Measurements from ENCODE around the gene GIPC1. TPM values are rescaled to one million over a fixed set of nuclear protein-coding genes. Genes with fewer than 3 reads are reported as not detected.

Gene GIPC1
- total and polyA plus RNA-seq, 2 of the 4 experiments (the other 2 are of a cell fraction), result 74.2 to 133 TPM

- Histone ChIP-seq H2AK5ac (ENCODE audit: low read depth, low read length) (no peak overlapping the region), H3K14ac (replicated peaks; ENCODE audit: low read depth, low read length) (no peak overlapping the region), H3K4me3 (ENCODE audit: insufficient read depth, low read depth, low read length) (no peak overlapping the region), H3K9ac (ENCODE audit: low read depth, low read length) (no peak overlapping the region), H3K4ac (ENCODE audit: low read depth, low read length) (no peak overlapping the region), H3K4me1 (ENCODE audit: control insufficient read depth, insufficient read depth, low read length) (peaks cover 2% of the 10 kb centered on the region; the same call in 1 of the 2 replicates), H4K5ac (ENCODE audit: low read depth, low read length) (no peak overlapping the region), H3K79me1 (ENCODE audit: low read depth in 1 of 2, low read length in 2 of 2) (no peaks in the 10 kb centered on the region), H3K18ac (ENCODE audit: low read depth, low read length) (no peak overlapping the region), H2BK20ac (ENCODE audit: low read depth, low read length) (no peak overlapping the region), H3K9me3 (ENCODE audit: control insufficient read depth, insufficient read depth, low read length) (no peaks in the 10 kb centered on the region), H3K23ac (ENCODE audit: low read depth, low read length) (no peak overlapping the region), H4K8ac (ENCODE audit: low read depth in 2 of 2, low read length in 2 of 2) (no peak overlapping the region), H2BK5ac (ENCODE audit: low read depth, low read length, poor library complexity, severe bottlenecking) (no peak overlapping the region), H3K36me3 (ENCODE audit: control insufficient read depth, insufficient read depth, low read length) (peaks cover 45% of the 10 kb centered on the region), H2AK9ac (replicated peaks; ENCODE audit: low read depth, low read length, poor library complexity) (no peak overlapping the region), H2BK120ac (ENCODE audit: low read depth, low read length) (no peak overlapping the region), H2AFZ (replicated peaks; ENCODE audit: low read length, poor library complexity) (no peak overlapping the region), H4K91ac (ENCODE audit: insufficient read depth, low read depth, low read length) (no peak overlapping the region), H3K27ac (ENCODE audit: insufficient read depth, low read length) (no peak overlapping the region), H4K20me1 (ENCODE audit: insufficient read depth, low read length) (no peaks in the 10 kb centered on the region; the same call in none of the 2 replicates), H3K56ac (ENCODE audit: extremely low read depth, insufficient read depth, low read length) (no peak overlapping the region), H3K9me1 (ENCODE audit: insufficient read depth, low read length) (no peaks in the 10 kb centered on the region), H3K4me2 (ENCODE audit: low read depth, low read length) (no peak overlapping the region), H2BK15ac (ENCODE audit: low read depth, low read length) (no peak overlapping the region), H3K27me3 (ENCODE audit: control insufficient read depth, insufficient read depth, low read length) (no peaks in the 10 kb centered on the region)
- intact Hi-C loops (cut with micrococcal nuclease) (no loop called here), dilution Hi-C loops (cut with HindIII; ENCODE audit: low sequenced_read_pairs, unreplicated experiment) (no loop called here), in situ Hi-C loops (cut with MboI; ENCODE audit: low sequenced_read_pairs) (no loop called here)
- CTCF ChIA-PET, result interaction anchor here (1.1 kb wide), 1 partner anchor 11 kb away, joined by 4 read pairs; no protein-coding TSS in a partner anchor
- no TSS peak for BruUV-seq (replicated peaks)
- POLR2A ChIA-PET (ENCODE audit: unreplicated experiment), result no interaction called here
- no peak for TF ChIP-seq BHLHE40 (IDR thresholded peaks at IDR 0.05; ENCODE audit: low read depth, low read length)
- TF ChIP-seq RFX5 (IDR thresholded peaks at IDR 0.05; ENCODE audit: low read depth, low read length), result no peak
- no peak for TF ChIP-seq USF2 (IDR thresholded peaks at IDR 0.05; ENCODE audit: low read depth, low read length)
- TF ChIP-seq CTCF (conservative IDR thresholded peaks at IDR 0.05; ENCODE audit: low read depth, low read length), result no peak
- no peak for TF ChIP-seq RAD21 (IDR thresholded peaks at IDR 0.05; ENCODE audit: low read length)
- no peak for TF ChIP-seq SMC3 (IDR thresholded peaks at IDR 0.05; ENCODE audit: low read depth, low read length)
- TF ChIP-seq MAZ (IDR thresholded peaks at IDR 0.05; ENCODE audit: borderline replicate concordance, low read depth, low read length), result no peak
- DNase-seq (no peak), ATAC-seq (ENCODE audit: low read depth) (no peak)
- no CpG with 5 or more reads among the region's 9 CpGs for WGBS, 2 experiments (ENCODE audit: extremely low coverage in 2 of 2, insufficient read length in 1 of 2)
These were observed 28.1 kb downstream of the GIPC1 start for GRCh38 chr19:14467816-14468215.
